HepG2 (cell line): ENCODE data around the gene MFAP4. TPM values are rescaled to one million over a fixed set of nuclear protein-coding genes. Genes with fewer than 3 reads are reported as not detected.

Experiments used
- PRDM10 ChIP-seq: sonication (generic); formaldehyde crosslinking; IDR thresholded peaks from 2 replicates; pipeline ENCODE4 v1.4.0; 2020; ENCODE audit warnings: low read depth, missing genetic modification reagents
- ZUFSP ChIP-seq: sonication (generic); formaldehyde crosslinking; IDR thresholded peaks from 2 replicates; pipeline ENCODE4 v1.9.0; 2021; ENCODE audit warnings: missing genetic modification reagents, mild to moderate bottlenecking, borderline replicate concordance
- polyA plus RNA-seq, 8 experiments: library from polyadenylated mRNA; depleted of rRNA in 3 of 8; stranded (reverse) in 7 of 8; unstranded in 1 of 8; fragments of >200 nt; fragmentation: Illumina TruSeq in 4 of 8; extraction: Trizol in 4 of 8; gene quantifications; 2 replicates each; pipeline versions ENCODE4 v1.2.1 to v1.2.3, GENCODE V29; 2011 to 2016; ENCODE audit warnings: low read depth in 4 of 8, missing spikeins in 1 of 8, mixed read lengths in 1 of 8; ENCODE audit not compliant: insufficient read depth in 1 of 8
- total RNA-seq, 5 experiments: library from RNA; depleted of rRNA; stranded (reverse); fragments of >200 nt; fragmentation: Illumina TruSeq; extraction: Trizol; gene quantifications; 2 replicates each; pipeline ENCODE4 v1.2.3, GENCODE V29; 2016; ENCODE audit warnings: low read depth in 1 of 5
- TF ChIP-seq, protein P1 (sequence below): sonication (generic); formaldehyde crosslinking; IDR thresholded peaks from 2 replicates; pipeline ENCODE4 v1.4.0; 2020; ENCODE audit warnings: missing genetic modification reagents, mild to moderate bottlenecking, borderline replicate concordance
- TF ChIP-seq, protein P2 (sequence below), 2 experiments: IDR thresholded peaks; 2 replicates each; pipeline ENCODE4 v1.6.1; 2011 to 2012; ENCODE audit warnings: low read length in 2 of 2, borderline replicate concordance in 1 of 2, low read depth in 1 of 2, mild to moderate bottlenecking in 1 of 2, moderate library complexity in 1 of 2

MFAP4 gene
- total and polyA plus RNA-seq, 2 of the 13 experiments (the other 11 are each of a cell fraction or from before 2014, with no cell fraction given), result 0.08 TPM; not detected in 1

DNA sequence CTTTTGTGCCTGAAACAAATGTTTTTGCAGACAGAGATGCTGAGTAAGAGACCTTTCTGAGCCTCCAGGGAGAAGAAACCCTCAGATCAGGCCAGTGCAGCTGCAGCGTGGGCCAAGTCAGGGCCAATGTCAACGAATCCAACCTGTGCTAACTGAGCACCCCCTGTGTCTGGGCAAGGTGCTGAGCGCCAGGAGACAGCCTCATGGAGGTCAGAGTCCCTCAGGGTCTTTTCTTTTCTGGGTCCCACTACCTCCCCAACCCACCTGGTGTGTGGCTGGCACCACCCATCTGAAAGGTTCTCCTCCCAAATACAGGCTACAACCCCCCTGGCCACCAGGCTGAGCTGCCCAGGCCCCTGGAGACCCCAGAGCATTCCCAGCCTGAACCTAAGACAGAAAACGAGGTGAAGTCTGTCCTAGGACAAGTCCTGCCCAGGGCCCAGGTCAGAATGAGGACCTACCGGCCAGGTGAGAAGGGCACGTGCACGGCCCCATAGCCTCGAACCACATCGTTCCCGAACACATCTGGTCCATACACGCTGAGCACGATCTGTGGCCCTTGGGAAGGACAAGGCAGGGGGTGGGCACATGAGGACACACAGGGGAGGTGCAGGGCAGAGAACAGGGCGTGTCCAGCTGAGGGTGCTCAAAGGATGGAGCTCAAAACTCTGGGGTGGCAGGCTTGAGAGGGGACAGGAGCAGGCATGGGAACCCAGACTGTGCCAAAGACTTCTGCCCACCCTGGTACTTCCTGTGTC, 39.5 kb downstream of the MFAP4 start (continued):
- TF ChIP-seq PRDM10 (CRISPR knock-in tag) (0 out of 2 replicates have a peak, but pooled peaks have one; percentile 7), ZUFSP (CRISPR knock-in tag) (no peak)
- TF ChIP-seq, protein P1, sequence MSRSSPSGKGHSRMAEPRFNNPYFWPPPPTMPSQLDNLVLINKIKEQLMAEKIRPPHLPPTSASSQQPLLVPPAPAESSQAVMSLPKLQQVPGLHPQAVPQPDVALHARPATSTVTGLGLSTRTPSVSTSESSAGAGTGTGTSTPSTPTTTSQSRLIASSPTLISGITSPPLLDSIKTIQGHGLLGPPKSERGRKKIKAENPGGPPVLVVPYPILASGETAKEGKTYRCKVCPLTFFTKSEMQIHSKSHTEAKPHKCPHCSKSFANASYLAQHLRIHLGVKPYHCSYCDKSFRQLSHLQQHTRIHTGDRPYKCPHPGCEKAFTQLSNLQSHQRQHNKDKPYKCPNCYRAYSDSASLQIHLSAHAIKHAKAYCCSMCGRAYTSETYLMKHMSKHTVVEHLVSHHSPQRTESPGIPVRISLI (CRISPR knock-in tag), result no peak
- TF ChIP-seq, protein P2, sequence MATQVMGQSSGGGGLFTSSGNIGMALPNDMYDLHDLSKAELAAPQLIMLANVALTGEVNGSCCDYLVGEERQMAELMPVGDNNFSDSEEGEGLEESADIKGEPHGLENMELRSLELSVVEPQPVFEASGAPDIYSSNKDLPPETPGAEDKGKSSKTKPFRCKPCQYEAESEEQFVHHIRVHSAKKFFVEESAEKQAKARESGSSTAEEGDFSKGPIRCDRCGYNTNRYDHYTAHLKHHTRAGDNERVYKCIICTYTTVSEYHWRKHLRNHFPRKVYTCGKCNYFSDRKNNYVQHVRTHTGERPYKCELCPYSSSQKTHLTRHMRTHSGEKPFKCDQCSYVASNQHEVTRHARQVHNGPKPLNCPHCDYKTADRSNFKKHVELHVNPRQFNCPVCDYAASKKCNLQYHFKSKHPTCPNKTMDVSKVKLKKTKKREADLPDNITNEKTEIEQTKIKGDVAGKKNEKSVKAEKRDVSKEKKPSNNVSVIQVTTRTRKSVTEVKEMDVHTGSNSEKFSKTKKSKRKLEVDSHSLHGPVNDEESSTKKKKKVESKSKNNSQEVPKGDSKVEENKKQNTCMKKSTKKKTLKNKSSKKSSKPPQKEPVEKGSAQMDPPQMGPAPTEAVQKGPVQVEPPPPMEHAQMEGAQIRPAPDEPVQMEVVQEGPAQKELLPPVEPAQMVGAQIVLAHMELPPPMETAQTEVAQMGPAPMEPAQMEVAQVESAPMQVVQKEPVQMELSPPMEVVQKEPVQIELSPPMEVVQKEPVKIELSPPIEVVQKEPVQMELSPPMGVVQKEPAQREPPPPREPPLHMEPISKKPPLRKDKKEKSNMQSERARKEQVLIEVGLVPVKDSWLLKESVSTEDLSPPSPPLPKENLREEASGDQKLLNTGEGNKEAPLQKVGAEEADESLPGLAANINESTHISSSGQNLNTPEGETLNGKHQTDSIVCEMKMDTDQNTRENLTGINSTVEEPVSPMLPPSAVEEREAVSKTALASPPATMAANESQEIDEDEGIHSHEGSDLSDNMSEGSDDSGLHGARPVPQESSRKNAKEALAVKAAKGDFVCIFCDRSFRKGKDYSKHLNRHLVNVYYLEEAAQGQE (IDR thresholded peaks at IDR 0.05; ENCODE audit: borderline replicate concordance in 1 of 2, low read depth in 1 of 2, low read length in 2 of 2), result no peak
